Prostate gland (tissue), 2 donors: ENCODE data around the gene COL4A2. TPM values are rescaled to one million over a fixed set of nuclear protein-coding genes. Genes with fewer than 3 reads are reported as not detected.

ENCODE experiments used
- DNase-seq: peaks from one replicate; pipeline ENCODE4 v3.0.0-alpha.2; 2019; ENCODE audit warnings: low spot score
- H3K27ac ChIP-seq, 2 donors: fragments of 200-600 bp; sonication (generic); 2 replicates each; pipeline ENCODE4 v1.5.1; 2017 to 2019
- H3K27me3 ChIP-seq: fragments of 200-600 bp; sonication (generic); replicated peaks from 2 replicates; pipeline ENCODE4 v1.5.1; 2019; ENCODE audit not compliant: insufficient read depth
- H3K36me3 ChIP-seq, 2 donors: fragments of 200-600 bp; sonication (generic); 1 replicate in 1 of 2; 2 replicates in 1 of 2; pipeline versions ENCODE4 v1.5.1 to v1.8.1; 2017 to 2019
- H3K4me1 ChIP-seq: fragments of 200-600 bp; sonication (generic); replicated peaks from 2 replicates; pipeline ENCODE4 v1.5.1; 2019
- H3K4me3 ChIP-seq, 2 donors: fragments of 200-600 bp; sonication (generic); 2 replicates each; pipeline ENCODE4 v1.5.1; 2017 to 2019
- H3K9me3 ChIP-seq: fragments of 200-600 bp; sonication (generic); 2 replicates; pipeline ENCODE4 v1.5.1; 2017
- POLR2A ChIP-seq: fragments of 450-650 bp; IDR thresholded peaks from one replicate; pipeline ENCODE4 v1.6.1; 2016; ENCODE audit warnings: antibody characterized with exemption, mild to moderate bottlenecking
- POLR2AphosphoS5 ChIP-seq: sonication (generic); formaldehyde crosslinking; IDR thresholded peaks from one replicate; pipeline ENCODE4 v1.6.1; 2017; ENCODE audit warnings: antibody characterized with exemption
- WGBS: methylation state at CpG from one replicate; pipeline ENCODE4 v1.1.5; 2018; 5-methylcytosine and 5-hydroxymethylcytosine counted together
- intact Hi-C: fragments of 100-400 bp; cut with DNase I; formaldehyde crosslinking; loops from one replicate; pipeline ENCODE4 v1.14.2; 2022
- total RNA-seq, 2 donors: library from RNA; depleted of rRNA; stranded (reverse); fragments of >200 nt; gene quantifications; one replicate each; pipeline ENCODE4 v1.1.0, GENCODE V29; 2016
- TF ChIP-seq, protein P1 (sequence below), 4 experiments: fragments of 200-600 bp in 2 of 4; fragments of 450-650 bp in 2 of 4; sonication (generic) in 2 of 4; IDR thresholded peaks; 1 replicate in 3 of 4; 2 replicates in 1 of 4; pipeline ENCODE4 v1.5.1; 2016 to 2019; ENCODE audit warnings: antibody characterized with exemption in 4 of 4, mild to moderate bottlenecking in 2 of 4, moderate library complexity in 2 of 4

Gene COL4A2
- total RNA-seq, 2 donors from 2014 or later, result 82.8 to 193 TPM

DNA sequence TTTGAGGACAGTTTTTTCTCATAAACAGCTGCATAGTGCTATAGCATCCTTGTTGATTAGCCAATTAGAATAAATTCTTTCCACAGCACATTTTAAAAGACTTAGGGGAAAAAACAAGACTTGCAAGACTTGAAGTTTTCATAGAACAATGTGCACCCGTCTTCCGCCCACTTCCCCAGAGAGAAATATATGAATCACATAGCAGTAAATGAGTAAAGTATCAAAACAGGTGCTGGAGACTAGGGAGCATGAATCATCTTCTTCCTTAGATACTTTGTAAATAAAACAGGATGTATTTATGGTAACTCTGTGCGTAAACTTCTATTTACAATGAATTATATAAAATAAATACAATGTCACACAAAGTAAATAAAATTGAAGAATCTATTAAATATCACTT is 75.1 kb downstream of the COL4A2 start:
- 69% methylated on average over 3 of the region's 3 CpGs for WGBS
- H3K36me3 ChIP-seq, result no peaks in the 10 kb centered on the region

DNA sequence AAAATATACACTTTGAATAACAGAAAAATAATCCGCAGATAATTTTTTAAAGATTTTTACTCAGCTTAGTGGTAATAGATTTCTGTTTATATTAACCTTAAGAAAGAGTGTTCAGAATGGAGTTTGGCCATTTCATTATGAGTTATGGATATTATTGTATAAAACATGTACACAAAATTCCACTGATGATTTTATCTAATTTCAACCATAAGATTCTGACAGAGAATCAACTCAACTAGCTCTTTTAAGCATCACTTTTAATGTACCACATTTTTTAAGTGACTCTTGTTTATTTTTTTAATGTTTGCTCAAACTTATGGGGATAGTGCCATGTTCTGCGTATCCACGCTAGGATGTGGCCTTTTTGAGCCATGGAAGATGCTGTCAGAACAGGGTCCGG is 75.7 kb downstream of the COL4A2 start:
- WGBS, result 89% methylated on average over 4 of the region's 4 CpGs
- DNase-seq, result no peak
- TF ChIP-seq, protein P1, sequence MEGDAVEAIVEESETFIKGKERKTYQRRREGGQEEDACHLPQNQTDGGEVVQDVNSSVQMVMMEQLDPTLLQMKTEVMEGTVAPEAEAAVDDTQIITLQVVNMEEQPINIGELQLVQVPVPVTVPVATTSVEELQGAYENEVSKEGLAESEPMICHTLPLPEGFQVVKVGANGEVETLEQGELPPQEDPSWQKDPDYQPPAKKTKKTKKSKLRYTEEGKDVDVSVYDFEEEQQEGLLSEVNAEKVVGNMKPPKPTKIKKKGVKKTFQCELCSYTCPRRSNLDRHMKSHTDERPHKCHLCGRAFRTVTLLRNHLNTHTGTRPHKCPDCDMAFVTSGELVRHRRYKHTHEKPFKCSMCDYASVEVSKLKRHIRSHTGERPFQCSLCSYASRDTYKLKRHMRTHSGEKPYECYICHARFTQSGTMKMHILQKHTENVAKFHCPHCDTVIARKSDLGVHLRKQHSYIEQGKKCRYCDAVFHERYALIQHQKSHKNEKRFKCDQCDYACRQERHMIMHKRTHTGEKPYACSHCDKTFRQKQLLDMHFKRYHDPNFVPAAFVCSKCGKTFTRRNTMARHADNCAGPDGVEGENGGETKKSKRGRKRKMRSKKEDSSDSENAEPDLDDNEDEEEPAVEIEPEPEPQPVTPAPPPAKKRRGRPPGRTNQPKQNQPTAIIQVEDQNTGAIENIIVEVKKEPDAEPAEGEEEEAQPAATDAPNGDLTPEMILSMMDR (IDR thresholded peaks at IDR 0.05), result no peak
- TF ChIP-seq POLR2A, result no peak
- no peak for TF ChIP-seq POLR2AphosphoS5
- intact Hi-C loops, result no loop called here
- Histone ChIP-seq H3K4me1 (no peaks in the 10 kb centered on the region), H3K27ac (no peak overlapping the region), H3K36me3 (no peaks in the 10 kb centered on the region), H3K4me3 (no peak overlapping the region), H3K9me3 (no peaks in the 10 kb centered on the region), H3K27me3 (peaks cover 2% of the 10 kb centered on the region)

More for the DNA sequence above, 75.1 kb downstream of the COL4A2 start:
- no peak overlapping the region for H3K4me3 ChIP-seq
- TF ChIP-seq, protein P1 (IDR thresholded peaks at IDR 0.05), result no peak
- no peak for TF ChIP-seq POLR2AphosphoS5
- no peak overlapping the region for H3K27ac ChIP-seq
- no peaks in the 10 kb centered on the region for H3K4me1 ChIP-seq
- no peaks in the 10 kb centered on the region for H3K9me3 ChIP-seq
- no peak for DNase-seq
- peaks cover 2% of the 10 kb centered on the region for H3K27me3 ChIP-seq
- intact Hi-C loops, result no loop called here

DNA sequence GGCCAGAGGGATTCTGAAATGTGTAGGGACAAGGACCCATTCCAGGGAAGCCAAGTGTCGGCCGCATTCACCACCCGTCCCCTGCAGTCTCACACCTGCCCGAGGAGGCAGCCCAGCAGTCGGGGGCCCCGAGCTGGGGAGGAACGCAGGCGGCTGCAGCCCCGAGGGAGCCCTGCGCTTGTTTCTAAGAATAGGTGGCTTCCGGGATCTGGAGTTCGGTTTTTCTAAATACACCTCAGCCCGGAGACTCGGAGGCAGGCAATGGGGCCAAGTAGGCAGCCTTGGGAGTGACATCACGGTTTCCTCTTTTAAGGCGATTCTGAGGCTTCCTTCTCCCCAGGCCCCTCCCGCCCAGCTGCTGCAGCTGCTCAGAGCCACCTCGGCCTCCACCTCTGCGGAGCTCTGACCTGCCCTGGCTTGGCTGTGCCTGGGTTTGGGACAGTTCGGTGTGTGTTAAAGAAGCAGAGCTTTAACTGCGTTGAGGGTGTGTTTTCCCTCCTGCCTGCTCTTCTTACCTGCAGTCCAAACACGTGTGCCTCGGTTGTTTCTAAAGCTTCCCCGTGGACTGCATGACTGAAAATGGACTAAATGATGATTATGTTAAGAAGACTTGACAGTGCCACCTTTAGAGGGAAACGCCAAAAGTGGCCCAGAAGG is 80.5 kb downstream of the COL4A2 start:
- Histone ChIP-seq H3K4me3 (no peak overlapping the region), H3K36me3 (no peaks in the 10 kb centered on the region), H3K27ac (peak overlapping the region; percentile 68 to 75), H3K27me3 (no peaks in the 10 kb centered on the region), H3K9me3 (no peaks in the 10 kb centered on the region), H3K4me1 (no peaks in the 10 kb centered on the region)
- DNase-seq, result peak; percentile 37
- 7% methylated on average over 25 of the region's 25 CpGs for WGBS
- TF ChIP-seq POLR2AphosphoS5 (peak; percentile 36), POLR2A (no peak)
- intact Hi-C loops, result no loop called here

DNA sequence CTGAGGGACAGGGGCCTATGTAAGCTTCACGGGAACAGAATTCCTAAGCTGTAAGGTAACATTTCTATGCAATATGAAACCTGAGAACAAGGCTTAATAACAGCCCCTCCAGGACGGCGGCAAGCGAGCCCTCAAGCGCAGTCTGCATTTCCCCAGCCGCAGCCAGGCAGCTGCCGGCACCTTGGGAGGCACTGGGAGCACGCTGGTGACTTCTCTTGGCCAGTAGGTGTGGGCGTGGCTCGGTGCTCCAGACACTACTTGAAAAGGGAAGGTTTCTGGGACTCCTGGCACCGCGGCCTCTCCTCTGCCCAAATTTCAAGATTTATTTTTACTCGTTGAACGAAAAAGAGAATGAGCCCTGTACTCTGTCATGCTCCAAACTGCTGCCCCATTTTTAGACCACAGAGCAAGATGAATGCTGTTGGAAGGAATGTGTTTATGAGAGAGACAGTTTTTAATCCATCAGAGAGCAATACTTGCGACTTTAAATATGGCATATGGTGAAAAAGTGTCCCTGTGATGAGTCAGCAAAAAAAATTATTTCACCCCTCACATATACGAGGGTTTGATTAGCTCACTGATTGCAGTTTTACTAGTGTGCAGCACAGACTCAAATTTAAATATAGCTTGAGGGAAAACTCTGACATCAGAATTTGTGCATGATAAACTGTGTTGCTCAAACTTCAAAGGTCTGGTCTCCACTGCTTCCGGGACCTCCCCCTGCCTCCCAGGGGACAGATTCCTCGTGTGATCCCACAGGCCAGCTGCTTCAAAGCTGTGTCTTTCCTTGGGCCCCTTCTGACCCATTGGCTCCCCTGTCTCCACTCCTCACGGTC is 81.2 kb downstream of the COL4A2 start:
- no peaks in the 10 kb centered on the region for H3K9me3 ChIP-seq
- intact Hi-C loops, result no loop called here
- H3K27me3 ChIP-seq, result no peaks in the 10 kb centered on the region
- peak; percentile 39 for DNase-seq
- H3K36me3 ChIP-seq, result no peaks in the 10 kb centered on the region
- TF ChIP-seq, protein P1 (IDR thresholded peaks at IDR 0.05), result no peak
- no peak for TF ChIP-seq POLR2A
- TF ChIP-seq POLR2AphosphoS5, result peak; percentile 45
- no peak overlapping the region for H3K4me3 ChIP-seq
- 16% methylated on average over 19 of the region's 19 CpGs for WGBS
- peak overlapping the region; percentile 68 to 75 for H3K27ac ChIP-seq
- no peaks in the 10 kb centered on the region for H3K4me1 ChIP-seq

DNA sequence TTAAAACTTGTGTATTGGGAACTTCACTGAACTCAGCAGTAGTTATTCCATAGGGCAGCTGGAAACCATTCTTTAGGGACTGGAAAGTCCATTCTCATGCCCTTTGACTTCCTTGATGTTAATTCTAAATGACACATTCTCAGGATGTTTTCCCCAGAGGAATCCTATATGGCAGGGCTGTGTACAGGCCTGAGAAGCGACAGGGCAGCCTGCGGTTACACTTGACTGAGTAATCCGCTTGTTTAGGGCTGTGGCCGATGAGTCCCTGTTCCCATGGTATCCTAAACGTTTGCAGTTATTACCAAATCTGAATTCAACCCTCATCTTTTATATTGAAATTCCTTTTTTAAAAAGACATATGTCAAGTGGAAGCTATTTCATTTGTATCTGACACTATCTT is 83.5 kb downstream of the COL4A2 start:
- TF ChIP-seq, protein P1 (IDR thresholded peaks at IDR 0.05), result no peak
- TF ChIP-seq POLR2AphosphoS5 (no peak), POLR2A (no peak)
- Histone ChIP-seq H3K27me3 (no peaks in the 10 kb centered on the region), H3K36me3 (no peaks in the 10 kb centered on the region), H3K27ac (peak overlapping the region; percentile 37 to 45), H3K4me1 (no peaks in the 10 kb centered on the region), H3K9me3 (no peaks in the 10 kb centered on the region), H3K4me3 (no peak overlapping the region)
- 92% methylated on average over 5 of the region's 5 CpGs for WGBS
- intact Hi-C loops, result no loop called here
- DNase-seq, result no peak
